HEK293 (cell line): Measurements from ENCODE around the gene ATE1.

Experiments used
- IKZF3 ChIP-seq: fragments of 450-650 bp; IDR thresholded peaks from 2 replicates; pipeline ENCODE4 v1.5.0; 2018; ENCODE audit warnings: missing biosample characterization, mild to moderate bottlenecking, missing genetic modification characterization, moderate library complexity
- KLF10 ChIP-seq: fragments of 450-650 bp; IDR thresholded peaks from 2 replicates; pipeline ENCODE4 v1.5.1; 2018; ENCODE audit warnings: missing biosample characterization, mild to moderate bottlenecking, missing genetic modification characterization
- OVOL3 ChIP-seq: fragments of 450-650 bp; formaldehyde crosslinking; IDR thresholded peaks from 2 replicates; pipeline ENCODE4 v1.5.1; 2016; ENCODE audit warnings: missing biosample characterization, missing genetic modification characterization
- REPIN1 ChIP-seq: fragments of 450-650 bp; formaldehyde crosslinking; IDR thresholded peaks from 2 replicates; pipeline ENCODE4 v1.5.1; 2017; ENCODE audit warnings: missing biosample characterization, missing genetic modification characterization, low read depth
- YY2 ChIP-seq: fragments of 450-650 bp; formaldehyde crosslinking; IDR thresholded peaks from 2 replicates; pipeline ENCODE4 v1.5.1; 2016; ENCODE audit warnings: missing biosample characterization, missing genetic modification characterization
- ZFP3 ChIP-seq: fragments of 450-650 bp; formaldehyde crosslinking; IDR thresholded peaks from 2 replicates; pipeline ENCODE4 v1.5.1; 2016; ENCODE audit warnings: low read depth, missing biosample characterization, missing genetic modification characterization
- ZNF133 ChIP-seq: fragments of 450-650 bp; formaldehyde crosslinking; IDR thresholded peaks from 2 replicates; pipeline ENCODE4 v1.5.1; 2016; ENCODE audit warnings: missing biosample characterization, missing genetic modification characterization
- ZNF138 ChIP-seq: fragments of 450-650 bp; formaldehyde crosslinking; IDR thresholded peaks from 2 replicates; pipeline ENCODE4 v1.5.1; 2016; ENCODE audit warnings: missing biosample characterization, missing genetic modification characterization, borderline replicate concordance
- ZNF146 ChIP-seq: fragments of 450-650 bp; formaldehyde crosslinking; IDR thresholded peaks from 2 replicates; pipeline ENCODE4 v1.5.1; 2016; ENCODE audit warnings: missing biosample characterization, missing genetic modification characterization
- ZNF169 ChIP-seq: fragments of 450-650 bp; formaldehyde crosslinking; IDR thresholded peaks from 2 replicates; pipeline ENCODE4 v1.5.1; 2016; ENCODE audit warnings: missing biosample characterization, missing genetic modification characterization
- ZNF23 ChIP-seq: fragments of 450-650 bp; formaldehyde crosslinking; IDR thresholded peaks from 2 replicates; pipeline ENCODE4 v1.5.1; 2016; ENCODE audit warnings: missing biosample characterization, missing genetic modification characterization, borderline replicate concordance
- ZNF302 ChIP-seq: fragments of 450-650 bp; formaldehyde crosslinking; IDR thresholded peaks from 2 replicates; pipeline ENCODE4 v1.5.1; 2016; ENCODE audit warnings: missing biosample characterization, missing genetic modification characterization, low read depth
- ZNF324 ChIP-seq: fragments of 450-650 bp; formaldehyde crosslinking; IDR thresholded peaks from 2 replicates; pipeline ENCODE4 v1.5.1; 2016; ENCODE audit warnings: missing biosample characterization, missing genetic modification characterization
- ZNF394 ChIP-seq: fragments of 450-650 bp; formaldehyde crosslinking; IDR thresholded peaks from 2 replicates; pipeline ENCODE4 v1.5.1; 2016; ENCODE audit warnings: missing biosample characterization, missing genetic modification characterization, mild to moderate bottlenecking, moderate library complexity, borderline replicate concordance
- ZNF529 ChIP-seq: fragments of 450-650 bp; formaldehyde crosslinking; IDR thresholded peaks from 2 replicates; pipeline ENCODE4 v1.5.1; 2017; ENCODE audit warnings: missing genetic modification characterization, missing biosample characterization; ENCODE audit not compliant: insufficient replicate concordance
- ZNF610 ChIP-seq: fragments of 450-650 bp; formaldehyde crosslinking; IDR thresholded peaks from 2 replicates; pipeline ENCODE4 v1.5.1; 2016; ENCODE audit warnings: missing biosample characterization, missing genetic modification characterization, borderline replicate concordance
- ZNF626 ChIP-seq: fragments of 450-650 bp; sonication (Bioruptor Pico); formaldehyde crosslinking; IDR thresholded peaks from 2 replicates; pipeline ENCODE4 v1.5.1; 2018; ENCODE audit warnings: missing biosample characterization, missing genetic modification characterization, inconsistent platforms
- ZNF76 ChIP-seq: fragments of 450-650 bp; formaldehyde crosslinking; IDR thresholded peaks from 2 replicates; pipeline ENCODE4; 2016; ENCODE audit warnings: low read depth, missing biosample characterization, missing genetic modification characterization, borderline replicate concordance
- ZNF785 ChIP-seq: fragments of 450-650 bp; formaldehyde crosslinking; IDR thresholded peaks from 2 replicates; pipeline ENCODE4 v1.5.1; 2016; ENCODE audit warnings: missing biosample characterization, missing genetic modification characterization
- ZSCAN16 ChIP-seq: fragments of 450-650 bp; formaldehyde crosslinking; IDR thresholded peaks from 2 replicates; pipeline ENCODE4 v1.5.1; 2016; ENCODE audit warnings: missing biosample characterization, missing genetic modification characterization
- ZSCAN23 ChIP-seq: fragments of 450-650 bp; formaldehyde crosslinking; IDR thresholded peaks from 2 replicates; pipeline ENCODE4 v1.5.1; 2016; ENCODE audit warnings: missing biosample characterization, missing genetic modification characterization
- TF ChIP-seq, protein P1 (sequence below): fragments of 450-650 bp; formaldehyde crosslinking; IDR thresholded peaks from 2 replicates; pipeline ENCODE4 v1.5.1; 2016; ENCODE audit warnings: missing biosample characterization, missing genetic modification characterization, borderline replicate concordance
- TF ChIP-seq, protein P2 (sequence below): fragments of 450-650 bp; formaldehyde crosslinking; IDR thresholded peaks from 2 replicates; pipeline ENCODE4 v1.5.1; 2016; ENCODE audit warnings: missing biosample characterization, missing genetic modification characterization, borderline replicate concordance
- TF ChIP-seq, protein P3 (sequence below): fragments of 450-650 bp; formaldehyde crosslinking; IDR thresholded peaks from 2 replicates; pipeline ENCODE4 v1.5.1; 2016; ENCODE audit warnings: missing biosample characterization, missing genetic modification characterization
- TF ChIP-seq, protein P4 (sequence below): fragments of 450-650 bp; formaldehyde crosslinking; IDR thresholded peaks from 2 replicates; pipeline ENCODE4 v1.5.1; 2016; ENCODE audit warnings: missing biosample characterization, missing genetic modification characterization
- TF ChIP-seq, protein P5 (sequence below): fragments of 450-650 bp; formaldehyde crosslinking; IDR thresholded peaks from 2 replicates; pipeline ENCODE4 v1.5.1; 2016; ENCODE audit warnings: missing biosample characterization, missing genetic modification characterization

Gene ATE1

DNA sequence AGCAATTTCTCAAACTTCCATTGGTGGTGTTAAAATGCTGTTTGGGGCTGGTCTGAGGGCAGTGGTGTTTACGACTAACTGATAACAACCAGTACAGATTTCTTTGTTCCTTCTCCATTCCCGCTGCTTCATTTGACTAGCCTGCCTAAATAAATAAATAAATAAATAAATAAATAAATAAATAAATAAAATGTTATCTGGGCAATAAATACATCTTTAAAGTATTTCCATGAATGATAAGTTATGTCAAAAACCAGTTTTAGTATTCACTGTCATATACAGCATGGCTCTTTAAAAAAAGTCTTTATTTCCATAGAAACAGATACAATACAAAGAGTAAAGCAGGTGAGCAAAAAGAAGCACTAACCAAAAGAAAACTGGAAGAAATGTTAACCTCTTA is 81.3 kb downstream of the ATE1 start (continued):
- TF ChIP-seq, protein P1, sequence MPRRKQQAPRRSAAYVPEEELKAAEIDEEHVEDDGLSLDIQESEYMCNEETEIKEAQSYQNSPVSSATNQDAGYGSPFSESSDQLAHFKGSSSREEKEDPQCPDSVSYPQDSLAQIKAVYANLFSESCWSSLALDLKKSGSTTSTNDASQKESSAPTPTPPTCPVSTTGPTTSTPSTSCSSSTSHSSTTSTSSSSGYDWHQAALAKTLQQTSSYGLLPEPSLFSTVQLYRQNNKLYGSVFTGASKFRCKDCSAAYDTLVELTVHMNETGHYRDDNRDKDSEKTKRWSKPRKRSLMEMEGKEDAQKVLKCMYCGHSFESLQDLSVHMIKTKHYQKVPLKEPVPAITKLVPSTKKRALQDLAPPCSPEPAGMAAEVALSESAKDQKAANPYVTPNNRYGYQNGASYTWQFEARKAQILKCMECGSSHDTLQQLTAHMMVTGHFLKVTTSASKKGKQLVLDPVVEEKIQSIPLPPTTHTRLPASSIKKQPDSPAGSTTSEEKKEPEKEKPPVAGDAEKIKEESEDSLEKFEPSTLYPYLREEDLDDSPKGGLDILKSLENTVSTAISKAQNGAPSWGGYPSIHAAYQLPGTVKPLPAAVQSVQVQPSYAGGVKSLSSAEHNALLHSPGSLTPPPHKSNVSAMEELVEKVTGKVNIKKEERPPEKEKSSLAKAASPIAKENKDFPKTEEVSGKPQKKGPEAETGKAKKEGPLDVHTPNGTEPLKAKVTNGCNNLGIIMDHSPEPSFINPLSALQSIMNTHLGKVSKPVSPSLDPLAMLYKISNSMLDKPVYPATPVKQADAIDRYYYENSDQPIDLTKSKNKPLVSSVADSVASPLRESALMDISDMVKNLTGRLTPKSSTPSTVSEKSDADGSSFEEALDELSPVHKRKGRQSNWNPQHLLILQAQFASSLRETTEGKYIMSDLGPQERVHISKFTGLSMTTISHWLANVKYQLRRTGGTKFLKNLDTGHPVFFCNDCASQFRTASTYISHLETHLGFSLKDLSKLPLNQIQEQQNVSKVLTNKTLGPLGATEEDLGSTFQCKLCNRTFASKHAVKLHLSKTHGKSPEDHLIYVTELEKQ (tag by site-specific recombination): no peak
- no peak for TF ChIP-seq REPIN1
- no peak for TF ChIP-seq ZNF324
- TF ChIP-seq ZNF785: no peak
- no peak for TF ChIP-seq ZNF610 (tag by site-specific recombination)
- peak; percentile 79 for TF ChIP-seq ZNF529 (tag by site-specific recombination)
- no peak for TF ChIP-seq KLF10 (tag by site-specific recombination)
- TF ChIP-seq ZNF626 (tag by site-specific recombination): no peak
- no peak for TF ChIP-seq ZNF133 (tag by site-specific recombination)
- TF ChIP-seq YY2 (tag by site-specific recombination): no peak
- no peak for TF ChIP-seq ZSCAN16 (tag by site-specific recombination)
- no peak for TF ChIP-seq ZNF23
- peak; percentile 92; the same call in 1 of the 2 replicates for TF ChIP-seq ZNF138
- TF ChIP-seq, protein P2, sequence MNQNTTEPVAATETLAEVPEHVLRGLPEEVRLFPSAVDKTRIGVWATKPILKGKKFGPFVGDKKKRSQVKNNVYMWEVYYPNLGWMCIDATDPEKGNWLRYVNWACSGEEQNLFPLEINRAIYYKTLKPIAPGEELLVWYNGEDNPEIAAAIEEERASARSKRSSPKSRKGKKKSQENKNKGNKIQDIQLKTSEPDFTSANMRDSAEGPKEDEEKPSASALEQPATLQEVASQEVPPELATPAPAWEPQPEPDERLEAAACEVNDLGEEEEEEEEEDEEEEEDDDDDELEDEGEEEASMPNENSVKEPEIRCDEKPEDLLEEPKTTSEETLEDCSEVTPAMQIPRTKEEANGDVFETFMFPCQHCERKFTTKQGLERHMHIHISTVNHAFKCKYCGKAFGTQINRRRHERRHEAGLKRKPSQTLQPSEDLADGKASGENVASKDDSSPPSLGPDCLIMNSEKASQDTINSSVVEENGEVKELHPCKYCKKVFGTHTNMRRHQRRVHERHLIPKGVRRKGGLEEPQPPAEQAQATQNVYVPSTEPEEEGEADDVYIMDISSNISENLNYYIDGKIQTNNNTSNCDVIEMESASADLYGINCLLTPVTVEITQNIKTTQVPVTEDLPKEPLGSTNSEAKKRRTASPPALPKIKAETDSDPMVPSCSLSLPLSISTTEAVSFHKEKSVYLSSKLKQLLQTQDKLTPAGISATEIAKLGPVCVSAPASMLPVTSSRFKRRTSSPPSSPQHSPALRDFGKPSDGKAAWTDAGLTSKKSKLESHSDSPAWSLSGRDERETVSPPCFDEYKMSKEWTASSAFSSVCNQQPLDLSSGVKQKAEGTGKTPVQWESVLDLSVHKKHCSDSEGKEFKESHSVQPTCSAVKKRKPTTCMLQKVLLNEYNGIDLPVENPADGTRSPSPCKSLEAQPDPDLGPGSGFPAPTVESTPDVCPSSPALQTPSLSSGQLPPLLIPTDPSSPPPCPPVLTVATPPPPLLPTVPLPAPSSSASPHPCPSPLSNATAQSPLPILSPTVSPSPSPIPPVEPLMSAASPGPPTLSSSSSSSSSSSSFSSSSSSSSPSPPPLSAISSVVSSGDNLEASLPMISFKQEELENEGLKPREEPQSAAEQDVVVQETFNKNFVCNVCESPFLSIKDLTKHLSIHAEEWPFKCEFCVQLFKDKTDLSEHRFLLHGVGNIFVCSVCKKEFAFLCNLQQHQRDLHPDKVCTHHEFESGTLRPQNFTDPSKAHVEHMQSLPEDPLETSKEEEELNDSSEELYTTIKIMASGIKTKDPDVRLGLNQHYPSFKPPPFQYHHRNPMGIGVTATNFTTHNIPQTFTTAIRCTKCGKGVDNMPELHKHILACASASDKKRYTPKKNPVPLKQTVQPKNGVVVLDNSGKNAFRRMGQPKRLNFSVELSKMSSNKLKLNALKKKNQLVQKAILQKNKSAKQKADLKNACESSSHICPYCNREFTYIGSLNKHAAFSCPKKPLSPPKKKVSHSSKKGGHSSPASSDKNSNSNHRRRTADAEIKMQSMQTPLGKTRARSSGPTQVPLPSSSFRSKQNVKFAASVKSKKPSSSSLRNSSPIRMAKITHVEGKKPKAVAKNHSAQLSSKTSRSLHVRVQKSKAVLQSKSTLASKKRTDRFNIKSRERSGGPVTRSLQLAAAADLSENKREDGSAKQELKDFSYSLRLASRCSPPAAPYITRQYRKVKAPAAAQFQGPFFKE (tag by site-specific recombination): no peak
- TF ChIP-seq, protein P3, sequence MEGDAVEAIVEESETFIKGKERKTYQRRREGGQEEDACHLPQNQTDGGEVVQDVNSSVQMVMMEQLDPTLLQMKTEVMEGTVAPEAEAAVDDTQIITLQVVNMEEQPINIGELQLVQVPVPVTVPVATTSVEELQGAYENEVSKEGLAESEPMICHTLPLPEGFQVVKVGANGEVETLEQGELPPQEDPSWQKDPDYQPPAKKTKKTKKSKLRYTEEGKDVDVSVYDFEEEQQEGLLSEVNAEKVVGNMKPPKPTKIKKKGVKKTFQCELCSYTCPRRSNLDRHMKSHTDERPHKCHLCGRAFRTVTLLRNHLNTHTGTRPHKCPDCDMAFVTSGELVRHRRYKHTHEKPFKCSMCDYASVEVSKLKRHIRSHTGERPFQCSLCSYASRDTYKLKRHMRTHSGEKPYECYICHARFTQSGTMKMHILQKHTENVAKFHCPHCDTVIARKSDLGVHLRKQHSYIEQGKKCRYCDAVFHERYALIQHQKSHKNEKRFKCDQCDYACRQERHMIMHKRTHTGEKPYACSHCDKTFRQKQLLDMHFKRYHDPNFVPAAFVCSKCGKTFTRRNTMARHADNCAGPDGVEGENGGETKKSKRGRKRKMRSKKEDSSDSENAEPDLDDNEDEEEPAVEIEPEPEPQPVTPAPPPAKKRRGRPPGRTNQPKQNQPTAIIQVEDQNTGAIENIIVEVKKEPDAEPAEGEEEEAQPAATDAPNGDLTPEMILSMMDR: no peak
- TF ChIP-seq ZFP3 (tag by site-specific recombination): no peak; the same call in 1 of the 2 replicates
- TF ChIP-seq ZNF394 (tag by site-specific recombination): peak; percentile 97
- TF ChIP-seq, protein P4, sequence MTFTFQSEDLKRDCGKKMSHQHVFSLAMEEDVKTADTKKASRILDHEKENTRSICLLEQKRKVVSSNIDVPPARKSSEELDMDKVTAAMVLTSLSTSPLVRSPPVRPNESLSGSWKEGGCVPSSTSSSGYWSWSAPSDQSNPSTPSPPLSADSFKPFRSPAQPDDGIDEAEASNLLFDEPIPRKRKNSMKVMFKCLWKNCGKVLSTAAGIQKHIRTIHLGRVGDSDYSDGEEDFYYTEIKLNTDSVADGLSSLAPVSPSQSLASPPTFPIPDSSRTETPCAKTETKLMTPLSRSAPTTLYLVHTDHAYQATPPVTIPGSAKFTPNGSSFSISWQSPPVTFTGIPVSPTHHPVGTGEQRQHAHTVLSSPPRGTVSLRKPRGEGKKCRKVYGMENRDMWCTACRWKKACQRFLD: no peak
- no peak for TF ChIP-seq ZNF302 (tag by site-specific recombination)
- no peak for TF ChIP-seq ZNF76 (tag by site-specific recombination)
- TF ChIP-seq OVOL3 (tag by site-specific recombination): 0 out of 2 replicates have a peak, but pooled peaks have one; percentile 41
- TF ChIP-seq IKZF3 (tag by site-specific recombination): no peak
- TF ChIP-seq ZNF169: no peak
- TF ChIP-seq ZSCAN23: no peak
- TF ChIP-seq, protein P5, sequence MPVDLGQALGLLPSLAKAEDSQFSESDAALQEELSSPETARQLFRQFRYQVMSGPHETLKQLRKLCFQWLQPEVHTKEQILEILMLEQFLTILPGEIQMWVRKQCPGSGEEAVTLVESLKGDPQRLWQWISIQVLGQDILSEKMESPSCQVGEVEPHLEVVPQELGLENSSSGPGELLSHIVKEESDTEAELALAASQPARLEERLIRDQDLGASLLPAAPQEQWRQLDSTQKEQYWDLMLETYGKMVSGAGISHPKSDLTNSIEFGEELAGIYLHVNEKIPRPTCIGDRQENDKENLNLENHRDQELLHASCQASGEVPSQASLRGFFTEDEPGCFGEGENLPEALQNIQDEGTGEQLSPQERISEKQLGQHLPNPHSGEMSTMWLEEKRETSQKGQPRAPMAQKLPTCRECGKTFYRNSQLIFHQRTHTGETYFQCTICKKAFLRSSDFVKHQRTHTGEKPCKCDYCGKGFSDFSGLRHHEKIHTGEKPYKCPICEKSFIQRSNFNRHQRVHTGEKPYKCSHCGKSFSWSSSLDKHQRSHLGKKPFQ (tag by site-specific recombination): no peak
- no peak for TF ChIP-seq ZNF146
